Measurements from ENCODE around the gene HSPA1B.

DNA sequence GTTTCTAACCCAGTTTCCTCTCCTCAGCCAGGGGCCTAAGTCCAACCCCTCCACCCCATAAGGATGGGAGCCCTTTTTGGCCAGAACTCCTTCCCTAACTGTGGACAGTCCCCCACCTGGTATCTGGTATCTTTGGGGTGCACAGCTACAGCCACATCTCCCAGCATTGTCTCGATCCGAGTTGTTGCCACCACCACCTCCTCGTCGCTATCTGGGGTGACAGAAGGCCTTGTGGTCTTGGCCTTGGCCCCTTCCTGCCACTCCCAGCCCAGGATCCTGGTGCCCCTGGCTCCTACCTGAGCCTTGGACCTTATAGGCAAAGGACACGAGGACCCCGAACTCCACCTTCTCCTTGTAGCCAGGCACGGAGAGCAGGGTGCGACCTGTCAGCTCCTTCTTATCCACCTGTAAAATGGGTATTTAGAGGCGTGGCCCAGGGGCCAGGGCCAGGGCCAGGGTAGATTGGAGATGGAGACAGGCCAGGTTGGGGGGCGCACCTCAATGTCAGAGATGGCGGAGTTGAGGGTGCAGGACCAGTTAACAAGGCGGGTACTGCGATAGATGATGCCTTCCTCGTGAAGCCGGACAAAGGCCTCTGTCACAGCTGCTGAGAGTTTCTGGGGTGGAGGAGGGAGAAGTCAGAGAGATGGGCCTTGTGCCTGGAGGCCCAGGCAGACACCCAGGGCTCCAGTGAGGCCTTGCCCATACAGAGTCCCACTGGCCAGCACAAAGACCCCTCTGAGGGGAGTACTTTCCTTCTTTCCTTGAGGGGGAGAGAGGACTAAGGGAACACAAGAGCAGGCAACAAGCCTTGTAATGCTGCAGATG is 43.2 kb upstream of the HSPA1B start:
- TF ChIP-seq, protein P1, sequence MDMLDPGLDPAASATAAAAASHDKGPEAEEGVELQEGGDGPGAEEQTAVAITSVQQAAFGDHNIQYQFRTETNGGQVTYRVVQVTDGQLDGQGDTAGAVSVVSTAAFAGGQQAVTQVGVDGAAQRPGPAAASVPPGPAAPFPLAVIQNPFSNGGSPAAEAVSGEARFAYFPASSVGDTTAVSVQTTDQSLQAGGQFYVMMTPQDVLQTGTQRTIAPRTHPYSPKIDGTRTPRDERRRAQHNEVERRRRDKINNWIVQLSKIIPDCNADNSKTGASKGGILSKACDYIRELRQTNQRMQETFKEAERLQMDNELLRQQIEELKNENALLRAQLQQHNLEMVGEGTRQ (IDR thresholded peaks at IDR 0.05), result no peak
- no peak for TF ChIP-seq JUNB (IDR thresholded peaks at IDR 0.05)

Data from A549 (cell line).